Thymus (tissue), 11 donors: ENCODE results near the gene ADGRB3. TPM values are rescaled to one million over a fixed set of nuclear protein-coding genes. Genes with fewer than 3 reads are reported as not detected.

Experiments used
- DNase-seq, 9 donors: peaks; one replicate each; pipeline ENCODE4 v3.0.0-alpha.2; 2013; ENCODE audit warnings: low spot score in 9 of 9, low read depth in 6 of 9, missing footprints in 1 of 9
- H3K27ac ChIP-seq, 2 donors: one replicate each; pipeline ENCODE4 v1.5.1; 2013; ENCODE audit warnings: control low read depth in 1 of 2, low read depth in 1 of 2, low read length in 1 of 2, mild to moderate bottlenecking in 1 of 2, moderate library complexity in 1 of 2
- H3K27me3 ChIP-seq, 2 donors: one replicate each; pipeline ENCODE4 v1.5.1; 2013; ENCODE audit warnings: low read length in 1 of 2; ENCODE audit not compliant: control insufficient read depth in 2 of 2, insufficient read depth in 1 of 2
- H3K36me3 ChIP-seq, 2 donors: one replicate each; pipeline ENCODE4 v1.5.1; 2013; ENCODE audit warnings: low read length in 1 of 2, mild to moderate bottlenecking in 1 of 2, moderate library complexity in 1 of 2; ENCODE audit not compliant: control insufficient read depth in 2 of 2, insufficient read depth in 2 of 2
- H3K4me1 ChIP-seq, 2 donors: one replicate each; pipeline ENCODE4 v1.5.1; 2013; ENCODE audit warnings: low read length in 2 of 2; ENCODE audit not compliant: control insufficient read depth in 2 of 2, insufficient read depth in 2 of 2
- H3K4me3 ChIP-seq, 2 donors: one replicate each; pipeline ENCODE4 v1.5.1; 2013; ENCODE audit warnings: low read length in 2 of 2, control low read depth in 1 of 2, mild to moderate bottlenecking in 1 of 2
- H3K9me3 ChIP-seq, 2 donors: one replicate each; pipeline ENCODE4 v1.5.1; 2013; ENCODE audit warnings: low read length in 1 of 2, mild to moderate bottlenecking in 1 of 2; ENCODE audit not compliant: control insufficient read depth in 2 of 2, insufficient read depth in 1 of 2
- WGBS: extraction: QIAGEN DNeasy Blood & Tissue Kit; methylation state at CpG from one replicate; pipeline ENCODE4 v1.1.7; 2013; 5-methylcytosine and 5-hydroxymethylcytosine counted together
- polyA plus RNA-seq: library from polyadenylated mRNA; stranded (reverse); fragments of 200-250 nt; gene quantifications from one replicate; pipeline ENCODE4 v1.2.3, GENCODE V29; 2013
- total RNA-seq: library from RNA; stranded (reverse); fragments of 120-200 nt; gene quantifications from one replicate; pipeline ENCODE4 v1.2.4, GENCODE V29; 2013
- donor health status: healthy.

ADGRB3 gene
- total and polyA plus RNA-seq, 2 donors: 0.09 TPM

GRCh38 chr6:69128411-69128810 is 493.3 kb downstream of the ADGRB3 start:
- H3K4me1 ChIP-seq: no peaks in the 10 kb centered on the region
- WGBS: 72% methylated on average over 2 of the region's 2 CpGs
- no peak for DNase-seq

GRCh38 chr6:69129046-69129445 is 494.0 kb downstream of the ADGRB3 start:
- DNase-seq: no peak
- Histone ChIP-seq H3K27me3 (no peaks in the 10 kb centered on the region), H3K27ac (no peak overlapping the region), H3K4me1 (no peaks in the 10 kb centered on the region), H3K36me3 (no peaks in the 10 kb centered on the region), H3K4me3 (no peak overlapping the region), H3K9me3 (no peaks in the 10 kb centered on the region)
- 79% methylated on average over 1 of the region's 1 CpG for WGBS

More at GRCh38 chr6:69128411-69128810, 493.3 kb downstream of the ADGRB3 start:
- H3K9me3 ChIP-seq: no peaks in the 10 kb centered on the region
- H3K36me3 ChIP-seq: no peaks in the 10 kb centered on the region
- no peak overlapping the region for H3K27ac ChIP-seq
- H3K27me3 ChIP-seq: no peaks in the 10 kb centered on the region
- no peak overlapping the region for H3K4me3 ChIP-seq

DNA sequence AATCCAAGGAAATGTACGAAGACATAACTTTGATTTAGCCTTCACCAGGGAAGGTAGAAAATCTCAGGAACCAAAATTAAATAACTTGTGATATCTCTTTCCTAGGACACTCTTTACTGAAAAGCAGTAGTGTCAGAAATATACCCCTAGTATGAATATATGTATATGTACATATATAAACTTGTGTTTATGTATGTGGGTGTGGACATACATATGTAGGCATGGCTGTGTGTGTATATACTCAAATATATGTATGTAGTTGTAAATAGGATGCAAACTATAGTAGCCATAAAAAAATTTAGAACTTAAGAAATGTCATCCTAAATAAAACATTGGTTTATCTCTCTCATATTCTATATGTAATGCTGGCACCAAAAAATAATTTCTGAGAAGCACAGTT is 500.8 kb downstream of the ADGRB3 start:
- Histone ChIP-seq H3K27me3 (no peaks in the 10 kb centered on the region), H3K4me1 (no peaks in the 10 kb centered on the region), H3K36me3 (no peaks in the 10 kb centered on the region), H3K9me3 (no peaks in the 10 kb centered on the region), H3K4me3 (no peak overlapping the region), H3K27ac (no peak overlapping the region)
- DNase-seq: no peak
- WGBS: 83% methylated on average over 1 of the region's 1 CpG

DNA sequence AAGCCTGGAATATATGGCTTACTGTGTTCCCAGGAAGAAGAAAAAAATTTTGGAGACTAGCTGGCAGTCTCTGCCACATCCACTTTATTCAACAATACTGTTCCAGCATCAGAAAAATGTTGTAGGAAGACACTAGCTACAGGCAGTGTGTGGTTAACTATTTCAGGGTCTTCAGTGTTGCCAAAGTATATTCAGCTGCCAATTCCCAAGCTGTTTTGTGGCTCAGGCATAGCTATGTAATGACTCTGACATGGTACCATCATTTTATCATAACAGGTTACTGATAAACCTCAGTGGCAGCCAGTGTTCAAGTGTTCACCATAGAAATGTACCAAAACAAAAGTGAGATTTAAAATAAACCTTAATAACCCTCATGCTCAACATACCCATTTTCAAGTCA is 503.1 kb downstream of the ADGRB3 start:
- no peaks in the 10 kb centered on the region for H3K36me3 ChIP-seq
- H3K27ac ChIP-seq: no peak overlapping the region
- no peaks in the 10 kb centered on the region for H3K27me3 ChIP-seq
- no peaks in the 10 kb centered on the region for H3K4me1 ChIP-seq
- no peak overlapping the region for H3K4me3 ChIP-seq
- no peaks in the 10 kb centered on the region for H3K9me3 ChIP-seq
- DNase-seq: no peak

DNA sequence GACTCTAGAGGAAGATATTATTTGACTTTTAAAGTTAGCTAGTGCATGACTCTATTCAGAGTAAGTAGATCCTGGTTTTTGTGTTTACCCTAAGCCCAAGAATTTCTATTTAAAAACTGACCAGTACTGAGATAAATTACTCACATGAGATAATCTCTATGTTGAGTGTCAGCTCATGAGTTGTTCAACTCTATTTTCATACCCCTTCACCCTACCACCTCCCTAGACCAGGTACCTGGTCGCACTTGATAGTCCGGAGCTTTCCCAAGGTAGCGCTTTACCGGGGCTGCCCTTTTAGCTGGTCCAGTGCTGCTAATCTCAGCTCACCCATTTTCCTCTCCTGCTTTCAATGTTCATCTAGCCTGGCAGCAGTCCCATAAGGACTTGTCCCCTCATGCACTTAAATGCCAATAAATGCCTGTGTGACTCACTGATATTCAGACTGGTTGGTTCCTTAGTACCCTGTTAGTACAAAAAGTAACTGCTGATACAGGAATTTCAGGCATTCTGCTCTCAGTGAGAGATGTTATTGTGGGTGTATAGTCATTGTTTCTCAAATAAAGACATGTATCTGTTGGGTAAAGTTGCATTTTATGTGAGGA is 503.9 kb downstream of the ADGRB3 start:
- H3K9me3 ChIP-seq: no peaks in the 10 kb centered on the region
- no peaks in the 10 kb centered on the region for H3K4me1 ChIP-seq
- 96% methylated on average over 4 of the region's 4 CpGs for WGBS
- DNase-seq: no peak
- no peaks in the 10 kb centered on the region for H3K36me3 ChIP-seq
- H3K27me3 ChIP-seq: no peaks in the 10 kb centered on the region
- no peak overlapping the region for H3K4me3 ChIP-seq
- no peak overlapping the region for H3K27ac ChIP-seq

DNA sequence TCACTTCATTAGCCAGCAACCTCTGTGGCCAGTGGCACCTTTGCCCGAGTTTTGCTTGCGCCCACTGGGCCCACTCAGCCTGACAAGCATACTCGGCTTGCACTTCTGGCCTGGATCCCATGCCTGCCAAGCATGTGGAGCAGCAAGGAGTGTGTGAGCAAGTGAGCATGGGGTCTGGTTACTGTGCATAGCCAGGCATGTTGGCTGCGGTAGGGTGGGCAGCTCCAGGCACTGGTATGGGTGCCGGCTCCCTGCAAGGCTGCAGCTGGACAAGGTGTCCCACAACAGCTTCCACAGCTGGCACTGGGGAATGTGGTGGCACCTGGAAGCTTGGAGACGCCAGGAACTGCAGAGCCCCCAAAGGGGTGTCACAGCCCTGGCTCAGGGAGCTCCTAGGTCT is 510.0 kb downstream of the ADGRB3 start:
- H3K4me3 ChIP-seq: no peak overlapping the region
- no peak for DNase-seq
- H3K27ac ChIP-seq: no peak overlapping the region
- no peaks in the 10 kb centered on the region for H3K36me3 ChIP-seq
- no peaks in the 10 kb centered on the region for H3K4me1 ChIP-seq
- H3K27me3 ChIP-seq: no peaks in the 10 kb centered on the region
- H3K9me3 ChIP-seq: peaks cover 0 to 18% of the 10 kb centered on the region in 2 donors
- WGBS: 88% methylated on average over 6 of the region's 6 CpGs

DNA sequence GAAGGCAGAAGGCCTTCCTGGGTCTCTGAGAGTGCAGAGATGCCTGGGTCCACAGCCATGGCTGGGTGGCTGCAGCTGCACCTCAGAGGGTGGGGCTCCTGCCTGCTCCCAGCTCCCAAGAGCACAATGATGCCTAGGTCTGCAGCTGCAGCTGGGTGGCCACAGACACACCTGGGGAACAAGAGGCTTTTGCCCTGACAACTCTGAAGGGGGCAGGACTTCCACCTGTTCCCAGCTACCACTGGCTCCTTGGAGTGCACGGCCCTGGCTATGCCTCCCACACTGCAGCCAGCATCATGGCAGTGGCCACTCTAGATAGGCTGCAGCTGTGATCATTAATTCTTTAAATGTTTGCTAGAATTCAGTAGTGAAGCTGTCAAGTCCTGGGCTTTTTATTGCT is 511.3 kb downstream of the ADGRB3 start:
- 86% methylated on average over 1 of the region's 1 CpG for WGBS
- H3K4me3 ChIP-seq: no peak overlapping the region
- no peaks in the 10 kb centered on the region for H3K36me3 ChIP-seq
- no peaks in the 10 kb centered on the region for H3K27me3 ChIP-seq
- no peaks in the 10 kb centered on the region for H3K4me1 ChIP-seq
- peaks cover 0 to 18% of the 10 kb centered on the region in 2 donors for H3K9me3 ChIP-seq
- no peak overlapping the region for H3K27ac ChIP-seq
- DNase-seq: no peak

DNA sequence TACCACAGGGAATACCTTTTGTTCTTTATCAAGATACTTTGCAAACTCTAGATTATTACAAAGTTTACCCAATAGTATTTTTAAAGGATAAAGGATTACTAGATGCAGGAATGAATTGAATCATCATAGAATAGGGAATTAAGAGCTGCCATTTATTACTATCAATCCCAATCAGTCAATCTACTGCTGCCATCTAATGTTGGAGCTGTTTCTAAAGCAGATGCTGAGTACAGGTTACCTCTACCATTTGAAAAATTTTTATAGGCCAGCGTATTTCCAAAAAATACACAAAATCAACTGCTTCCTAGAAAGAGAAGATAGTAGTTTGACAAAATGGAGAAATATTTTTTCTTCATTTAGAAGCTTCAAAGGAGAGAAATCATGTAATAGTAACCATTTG is 520.4 kb downstream of the ADGRB3 start:
- WGBS: 90% methylated on average over 1 of the region's 1 CpG
- no peaks in the 10 kb centered on the region for H3K36me3 ChIP-seq
- H3K4me1 ChIP-seq: no peaks in the 10 kb centered on the region
- H3K9me3 ChIP-seq: no peaks in the 10 kb centered on the region
- no peak overlapping the region for H3K4me3 ChIP-seq
- H3K27me3 ChIP-seq: no peaks in the 10 kb centered on the region
- H3K27ac ChIP-seq: no peak overlapping the region
- DNase-seq: no peak

DNA sequence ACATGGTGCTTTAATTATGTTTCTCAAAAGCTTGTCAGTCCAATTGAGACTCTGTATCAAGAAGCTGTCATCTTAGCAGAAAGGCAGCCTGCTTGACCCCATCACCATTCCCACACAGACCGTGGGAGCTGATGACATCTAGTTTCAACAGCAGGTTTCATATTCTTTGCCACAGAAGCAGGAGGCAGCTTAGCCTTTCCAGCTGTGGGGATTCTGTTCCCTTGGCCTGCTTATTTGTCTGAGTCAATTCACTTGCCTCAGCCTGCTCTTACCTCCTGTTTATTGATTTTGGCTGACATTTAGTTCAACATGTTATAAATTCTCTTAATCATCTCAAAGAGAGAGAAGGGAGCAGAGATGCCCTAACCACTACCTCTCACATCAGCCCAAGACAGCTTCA is 527.7 kb downstream of the ADGRB3 start:
- no peaks in the 10 kb centered on the region for H3K9me3 ChIP-seq
- 80% methylated on average over 1 of the region's 1 CpG for WGBS
- H3K4me3 ChIP-seq: no peak overlapping the region
- H3K27ac ChIP-seq: no peak overlapping the region
- no peaks in the 10 kb centered on the region for H3K36me3 ChIP-seq
- DNase-seq: no peak
- H3K27me3 ChIP-seq: no peaks in the 10 kb centered on the region
- no peaks in the 10 kb centered on the region for H3K4me1 ChIP-seq
